HepG2 (cell line): ENCODE data around the gene KRTAP12-4. TPM values are rescaled to one million over a fixed set of nuclear protein-coding genes. Genes with fewer than 3 reads are reported as not detected.

Source experiments
- AHR ChIP-seq: IDR thresholded peaks from 2 replicates; pipeline ENCODE4 v1.6.1; 2018; ENCODE audit warnings: missing genetic modification reagents, missing compliant biosample characterization
- JUNB ChIP-seq: sonication (generic); formaldehyde crosslinking; IDR thresholded peaks from 2 replicates; pipeline ENCODE4 v1.8.0; 2022; ENCODE audit warnings: missing genetic modification reagents, mild to moderate bottlenecking, borderline replicate concordance
- KLF12 ChIP-seq: sonication (generic); formaldehyde crosslinking; IDR thresholded peaks from 2 replicates; pipeline ENCODE4 v1.4.0; 2020; ENCODE audit warnings: missing genetic modification reagents, borderline replicate concordance
- KLF15 ChIP-seq: sonication (generic); formaldehyde crosslinking; IDR thresholded peaks from 2 replicates; pipeline ENCODE4 v1.8.1; 2023; ENCODE audit warnings: borderline replicate concordance, mild to moderate bottlenecking, inconsistent platforms, missing genetic modification reagents, mixed read lengths
- NFATC3 ChIP-seq: sonication (generic); formaldehyde crosslinking; IDR thresholded peaks from 2 replicates; pipeline ENCODE4 v1.5.1; 2020; ENCODE audit warnings: mild to moderate bottlenecking, missing genetic modification reagents
- PHF21A ChIP-seq: sonication (generic); formaldehyde crosslinking; IDR thresholded peaks from 2 replicates; pipeline ENCODE4 v1.5.0; 2020; ENCODE audit warnings: mild to moderate bottlenecking, missing genetic modification reagents
- SATB2 ChIP-seq: sonication (generic); formaldehyde crosslinking; IDR thresholded peaks from 2 replicates; pipeline ENCODE4 v1.5.0; 2020; ENCODE audit warnings: missing genetic modification reagents
- ZMYM4 ChIP-seq: sonication (generic); formaldehyde crosslinking; IDR thresholded peaks from 2 replicates; pipeline ENCODE4 v1.8.1; 2023; ENCODE audit warnings: mild to moderate bottlenecking, missing genetic modification reagents
- ZNF180 ChIP-seq: sonication (generic); formaldehyde crosslinking; IDR thresholded peaks from 2 replicates; pipeline ENCODE4 v1.4.0; 2020; ENCODE audit warnings: low read depth, missing genetic modification reagents, borderline replicate concordance
- ZNF496 ChIP-seq: sonication (generic); formaldehyde crosslinking; IDR thresholded peaks from 2 replicates; pipeline ENCODE4 v1.8.1; 2023; ENCODE audit warnings: mild to moderate bottlenecking, moderate library complexity, missing genetic modification reagents; ENCODE audit not compliant: insufficient replicate concordance
- ZSCAN31 ChIP-seq: sonication (generic); formaldehyde crosslinking; IDR thresholded peaks from 2 replicates; pipeline ENCODE4 v1.5.0; 2020; ENCODE audit warnings: low read depth, mild to moderate bottlenecking, missing genetic modification reagents
- ZZZ3 ChIP-seq: sonication (generic); formaldehyde crosslinking; IDR thresholded peaks from 2 replicates; pipeline ENCODE4 v1.4.0; 2020; ENCODE audit warnings: missing genetic modification reagents, mild to moderate bottlenecking, borderline replicate concordance
- polyA plus RNA-seq, 8 experiments: library from polyadenylated mRNA; depleted of rRNA in 3 of 8; stranded (reverse) in 7 of 8; unstranded in 1 of 8; fragments of >200 nt; fragmentation: Illumina TruSeq in 4 of 8; extraction: Trizol in 4 of 8; gene quantifications; 2 replicates each; pipeline versions ENCODE4 v1.2.1 to v1.2.3, GENCODE V29; 2011 to 2016; ENCODE audit warnings: low read depth in 4 of 8, missing spikeins in 1 of 8, mixed read lengths in 1 of 8; ENCODE audit not compliant: insufficient read depth in 1 of 8
- total RNA-seq, 5 experiments: library from RNA; depleted of rRNA; stranded (reverse); fragments of >200 nt; fragmentation: Illumina TruSeq; extraction: Trizol; gene quantifications; 2 replicates each; pipeline ENCODE4 v1.2.3, GENCODE V29; 2016; ENCODE audit warnings: low read depth in 1 of 5
- TF ChIP-seq, protein P1 (sequence below): IDR thresholded peaks from 2 replicates; pipeline ENCODE4 v1.6.1; 2016; ENCODE audit warnings: low read depth
- TF ChIP-seq, protein P2 (sequence below): IDR thresholded peaks from 2 replicates; pipeline ENCODE4 v1.6.1; 2016; ENCODE audit warnings: mild to moderate bottlenecking, missing biosample characterization, missing genetic modification reagents
- TF ChIP-seq, protein P3 (sequence below): sonication (generic); formaldehyde crosslinking; IDR thresholded peaks from 2 replicates; pipeline ENCODE4 v1.5.1; 2020; ENCODE audit warnings: mild to moderate bottlenecking, missing genetic modification reagents, moderate library complexity
- TF ChIP-seq, protein P4 (sequence below): sonication (generic); formaldehyde crosslinking; IDR thresholded peaks from 2 replicates; pipeline ENCODE4 v1.4.0; 2020; ENCODE audit warnings: mild to moderate bottlenecking, missing genetic modification reagents
- TF ChIP-seq, protein P5 (sequence below): sonication (generic); formaldehyde crosslinking; IDR thresholded peaks from 2 replicates; pipeline ENCODE4 v1.9.0; 2021; ENCODE audit warnings: missing genetic modification reagents, borderline replicate concordance
- TF ChIP-seq, protein P6 (sequence below): IDR thresholded peaks from 2 replicates; pipeline ENCODE4 v1.4.0; 2020; ENCODE audit warnings: mild to moderate bottlenecking, missing genetic modification reagents

Gene KRTAP12-4
- total and polyA plus RNA-seq, 2 of the 13 experiments (the other 11 are each of a cell fraction or from before 2014, with no cell fraction given), result not detected

DNA sequence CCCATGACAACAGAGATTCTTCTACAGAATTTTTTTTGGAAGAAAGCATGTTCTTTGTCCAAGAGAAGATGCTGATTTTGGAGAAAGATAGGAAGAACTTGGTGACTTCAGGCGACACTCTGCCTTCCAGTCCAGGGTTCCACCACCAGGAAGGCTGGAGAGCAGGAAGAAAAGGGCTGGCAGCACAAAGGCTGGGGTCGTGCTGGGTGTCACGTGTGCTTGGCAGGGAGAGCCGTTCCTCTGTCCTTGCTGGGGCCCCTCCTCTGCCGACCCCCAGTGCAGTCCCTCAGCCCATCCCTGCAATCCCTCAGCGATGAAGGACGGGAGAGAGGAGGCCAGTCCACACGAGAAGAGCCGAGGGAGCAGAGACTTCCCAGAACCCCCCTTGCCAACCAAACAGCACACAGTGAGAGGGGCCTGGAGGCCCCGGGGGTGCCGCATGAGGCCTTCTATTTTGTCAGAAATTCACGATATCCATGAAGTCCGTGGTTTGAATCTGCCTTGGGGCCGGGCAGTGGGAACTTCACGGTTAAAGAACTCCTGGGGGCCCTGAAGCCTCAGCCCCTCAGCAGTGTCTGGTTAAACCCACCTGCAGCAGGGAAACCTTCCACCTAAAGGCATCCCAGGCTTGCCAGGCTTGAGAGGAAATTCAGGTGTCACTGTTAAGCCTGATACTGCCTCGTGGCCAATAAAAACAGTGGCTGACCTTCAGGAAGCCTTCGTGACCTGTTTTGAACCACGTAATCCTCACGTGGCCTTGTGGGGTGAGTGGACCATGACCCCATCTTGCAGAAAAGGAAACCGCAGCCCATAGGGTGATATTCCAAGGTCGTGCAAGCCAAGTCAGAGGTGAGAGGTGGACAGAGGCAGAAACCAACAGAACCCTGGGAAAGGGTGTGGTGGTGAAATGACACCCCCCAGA lies 45.9 kb upstream of the KRTAP12-4 start (continued):
- TF ChIP-seq, protein P1, sequence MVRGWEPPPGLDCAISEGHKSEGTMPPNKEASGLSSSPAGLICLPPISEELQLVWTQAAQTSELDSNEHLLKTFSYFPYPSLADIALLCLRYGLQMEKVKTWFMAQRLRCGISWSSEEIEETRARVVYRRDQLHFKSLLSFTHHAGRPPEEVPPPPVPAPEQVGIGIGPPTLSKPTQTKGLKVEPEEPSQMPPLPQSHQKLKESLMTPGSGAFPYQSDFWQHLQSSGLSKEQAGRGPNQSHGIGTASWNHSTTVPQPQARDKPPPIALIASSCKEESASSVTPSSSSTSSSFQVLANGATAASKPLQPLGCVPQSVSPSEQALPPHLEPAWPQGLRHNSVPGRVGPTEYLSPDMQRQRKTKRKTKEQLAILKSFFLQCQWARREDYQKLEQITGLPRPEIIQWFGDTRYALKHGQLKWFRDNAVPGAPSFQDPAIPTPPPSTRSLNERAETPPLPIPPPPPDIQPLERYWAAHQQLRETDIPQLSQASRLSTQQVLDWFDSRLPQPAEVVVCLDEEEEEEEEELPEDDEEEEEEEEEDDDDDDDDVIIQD (CRISPR knock-in tag), result peak; percentile 56; the same call in 1 of the 2 replicates
- 0 out of 2 replicates have a peak, but pooled peaks have one; percentile 40 for TF ChIP-seq PHF21A (CRISPR knock-in tag)
- TF ChIP-seq ZMYM4, result peak; percentile 62; the same call in 1 of the 2 replicates
- TF ChIP-seq ZNF496, result no peak
- no peak for TF ChIP-seq KLF12 (CRISPR knock-in tag)
- TF ChIP-seq, protein P2, sequence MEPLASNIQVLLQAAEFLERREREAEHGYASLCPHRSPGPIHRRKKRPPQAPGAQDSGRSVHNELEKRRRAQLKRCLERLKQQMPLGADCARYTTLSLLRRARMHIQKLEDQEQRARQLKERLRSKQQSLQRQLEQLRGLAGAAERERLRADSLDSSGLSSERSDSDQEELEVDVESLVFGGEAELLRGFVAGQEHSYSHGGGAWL (CRISPR knock-in tag), result 0 out of 2 replicates have a peak, but pooled peaks have one; percentile 20
- TF ChIP-seq, protein P3, sequence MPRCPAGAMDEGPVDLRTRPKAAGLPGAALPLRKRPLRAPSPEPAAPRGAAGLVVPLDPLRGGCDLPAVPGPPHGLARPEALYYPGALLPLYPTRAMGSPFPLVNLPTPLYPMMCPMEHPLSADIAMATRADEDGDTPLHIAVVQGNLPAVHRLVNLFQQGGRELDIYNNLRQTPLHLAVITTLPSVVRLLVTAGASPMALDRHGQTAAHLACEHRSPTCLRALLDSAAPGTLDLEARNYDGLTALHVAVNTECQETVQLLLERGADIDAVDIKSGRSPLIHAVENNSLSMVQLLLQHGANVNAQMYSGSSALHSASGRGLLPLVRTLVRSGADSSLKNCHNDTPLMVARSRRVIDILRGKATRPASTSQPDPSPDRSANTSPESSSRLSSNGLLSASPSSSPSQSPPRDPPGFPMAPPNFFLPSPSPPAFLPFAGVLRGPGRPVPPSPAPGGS (CRISPR knock-in tag), result peak; percentile 27; the same call in 1 of the 2 replicates
- TF ChIP-seq KLF15 (CRISPR knock-in tag), result no peak
- TF ChIP-seq, protein P4, sequence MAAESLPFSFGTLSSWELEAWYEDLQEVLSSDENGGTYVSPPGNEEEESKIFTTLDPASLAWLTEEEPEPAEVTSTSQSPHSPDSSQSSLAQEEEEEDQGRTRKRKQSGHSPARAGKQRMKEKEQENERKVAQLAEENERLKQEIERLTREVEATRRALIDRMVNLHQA (CRISPR knock-in tag), result no peak
- no peak for TF ChIP-seq ZZZ3 (CRISPR knock-in tag)
- TF ChIP-seq SATB2 (CRISPR knock-in tag), result no peak
- no peak for TF ChIP-seq NFATC3 (CRISPR knock-in tag)
- no peak for TF ChIP-seq JUNB (CRISPR knock-in tag)
- TF ChIP-seq, protein P5, sequence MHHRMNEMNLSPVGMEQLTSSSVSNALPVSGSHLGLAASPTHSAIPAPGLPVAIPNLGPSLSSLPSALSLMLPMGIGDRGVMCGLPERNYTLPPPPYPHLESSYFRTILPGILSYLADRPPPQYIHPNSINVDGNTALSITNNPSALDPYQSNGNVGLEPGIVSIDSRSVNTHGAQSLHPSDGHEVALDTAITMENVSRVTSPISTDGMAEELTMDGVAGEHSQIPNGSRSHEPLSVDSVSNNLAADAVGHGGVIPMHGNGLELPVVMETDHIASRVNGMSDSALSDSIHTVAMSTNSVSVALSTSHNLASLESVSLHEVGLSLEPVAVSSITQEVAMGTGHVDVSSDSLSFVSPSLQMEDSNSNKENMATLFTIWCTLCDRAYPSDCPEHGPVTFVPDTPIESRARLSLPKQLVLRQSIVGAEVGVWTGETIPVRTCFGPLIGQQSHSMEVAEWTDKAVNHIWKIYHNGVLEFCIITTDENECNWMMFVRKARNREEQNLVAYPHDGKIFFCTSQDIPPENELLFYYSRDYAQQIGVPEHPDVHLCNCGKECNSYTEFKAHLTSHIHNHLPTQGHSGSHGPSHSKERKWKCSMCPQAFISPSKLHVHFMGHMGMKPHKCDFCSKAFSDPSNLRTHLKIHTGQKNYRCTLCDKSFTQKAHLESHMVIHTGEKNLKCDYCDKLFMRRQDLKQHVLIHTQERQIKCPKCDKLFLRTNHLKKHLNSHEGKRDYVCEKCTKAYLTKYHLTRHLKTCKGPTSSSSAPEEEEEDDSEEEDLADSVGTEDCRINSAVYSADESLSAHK (CRISPR knock-in tag), result no peak
- no peak for TF ChIP-seq ZNF180 (CRISPR knock-in tag)
- TF ChIP-seq ZSCAN31 (CRISPR knock-in tag), result peak; percentile 71; the same call in 1 of the 2 replicates
- no peak for TF ChIP-seq AHR (CRISPR knock-in tag)
- TF ChIP-seq, protein P6, sequence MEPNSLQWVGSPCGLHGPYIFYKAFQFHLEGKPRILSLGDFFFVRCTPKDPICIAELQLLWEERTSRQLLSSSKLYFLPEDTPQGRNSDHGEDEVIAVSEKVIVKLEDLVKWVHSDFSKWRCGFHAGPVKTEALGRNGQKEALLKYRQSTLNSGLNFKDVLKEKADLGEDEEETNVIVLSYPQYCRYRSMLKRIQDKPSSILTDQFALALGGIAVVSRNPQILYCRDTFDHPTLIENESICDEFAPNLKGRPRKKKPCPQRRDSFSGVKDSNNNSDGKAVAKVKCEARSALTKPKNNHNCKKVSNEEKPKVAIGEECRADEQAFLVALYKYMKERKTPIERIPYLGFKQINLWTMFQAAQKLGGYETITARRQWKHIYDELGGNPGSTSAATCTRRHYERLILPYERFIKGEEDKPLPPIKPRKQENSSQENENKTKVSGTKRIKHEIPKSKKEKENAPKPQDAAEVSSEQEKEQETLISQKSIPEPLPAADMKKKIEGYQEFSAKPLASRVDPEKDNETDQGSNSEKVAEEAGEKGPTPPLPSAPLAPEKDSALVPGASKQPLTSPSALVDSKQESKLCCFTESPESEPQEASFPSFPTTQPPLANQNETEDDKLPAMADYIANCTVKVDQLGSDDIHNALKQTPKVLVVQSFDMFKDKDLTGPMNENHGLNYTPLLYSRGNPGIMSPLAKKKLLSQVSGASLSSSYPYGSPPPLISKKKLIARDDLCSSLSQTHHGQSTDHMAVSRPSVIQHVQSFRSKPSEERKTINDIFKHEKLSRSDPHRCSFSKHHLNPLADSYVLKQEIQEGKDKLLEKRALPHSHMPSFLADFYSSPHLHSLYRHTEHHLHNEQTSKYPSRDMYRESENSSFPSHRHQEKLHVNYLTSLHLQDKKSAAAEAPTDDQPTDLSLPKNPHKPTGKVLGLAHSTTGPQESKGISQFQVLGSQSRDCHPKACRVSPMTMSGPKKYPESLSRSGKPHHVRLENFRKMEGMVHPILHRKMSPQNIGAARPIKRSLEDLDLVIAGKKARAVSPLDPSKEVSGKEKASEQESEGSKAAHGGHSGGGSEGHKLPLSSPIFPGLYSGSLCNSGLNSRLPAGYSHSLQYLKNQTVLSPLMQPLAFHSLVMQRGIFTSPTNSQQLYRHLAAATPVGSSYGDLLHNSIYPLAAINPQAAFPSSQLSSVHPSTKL, result peak; percentile 94
